GM12878 (cell line): ENCODE results near the gene COL4A1. TPM values are rescaled to one million over a fixed set of nuclear protein-coding genes. Genes with fewer than 3 reads are reported as not detected.

Experiments
- ATAC-seq: fragments of 200-7000 bp; cut with Tn5 transposase; 3 replicates; pipeline ENCODE4 v1.9.1; 2020; ENCODE audit warnings: mild to moderate bottlenecking, moderate library complexity
- BruUV-seq: library from RNA; stranded (reverse); fragments of 400-500 nt; replicated peaks from 2 replicates; lab custom pipeline; 2021; lab: Mats Ljungman, UMichigan
- CTCF ChIA-PET: fragments of 300-600 bp; sonication (Branson Sonifier 250); formaldehyde crosslinking; extraction: SDS; loops from one replicate; lab custom pipeline; 2021; ENCODE audit warnings: inconsistent platforms; lab: Yijun Ruan, JAX
- POLR2A ChIA-PET: fragments of 350-600 bp; formaldehyde crosslinking; extraction: SDS; loops from one replicate; lab custom pipeline; 2021; ENCODE audit warnings: inconsistent platforms; lab: Charles Lee
- RAD21 ChIA-PET: fragments of 300-600 bp; sonication (Branson Sonifier 250); formaldehyde crosslinking; loops from one replicate; lab custom pipeline; 2023; ENCODE audit warnings: antibody characterized with exemption; ENCODE audit not compliant: unreplicated experiment; lab: Charles Lee
- SMC1A ChIA-PET: fragments of 300-600 bp; sonication (Branson Sonifier 250); formaldehyde crosslinking; loops from one replicate; lab custom pipeline; 2023; ENCODE audit not compliant: unreplicated experiment, uncharacterized antibody; lab: Charles Lee
- DNase-seq: peaks from one replicate; pipeline ENCODE4 v3.0.0-alpha.2; 2011; ENCODE audit warnings: low read depth, low spot score
- FAIRE-seq: peaks from 3 replicates; lab custom pipeline; 2011; peaks lifted over from hg19 to GRCh38; lab: Jason Lieb, UNC
- H2AFZ ChIP-seq: 2 replicates; pipeline ENCODE4 v1.6.0; 2011; ENCODE audit warnings: low read depth, low read length, control low read depth; ENCODE audit not compliant: control insufficient read depth
- H3K27ac ChIP-seq: 2 replicates; pipeline ENCODE4 v1.5.1; 2011; ENCODE audit warnings: control low read depth; ENCODE audit not compliant: control insufficient read depth, insufficient read depth
- H3K27me3 ChIP-seq, 2 experiments: replicated peaks in 1 of 2; 2 replicates each; pipeline versions ENCODE4 v1.6.0 to v1.6.1; 2011; ENCODE audit warnings: low read length in 1 of 2; ENCODE audit not compliant: control insufficient read depth in 2 of 2, insufficient read depth in 2 of 2
- H3K36me3 ChIP-seq, 2 experiments: 2 replicates each; pipeline ENCODE4 v1.5.1; 2011; ENCODE audit warnings: low read length in 1 of 2; ENCODE audit not compliant: control insufficient read depth in 2 of 2, insufficient read depth in 2 of 2
- H3K4me1 ChIP-seq: 2 replicates; pipeline ENCODE4 v1.6.1; 2011; ENCODE audit warnings: mild to moderate bottlenecking, low read length, moderate library complexity, mixed read lengths; ENCODE audit not compliant: control insufficient read depth, insufficient read depth
- H3K4me2 ChIP-seq: 2 replicates; pipeline ENCODE4 v1.6.0; 2011; ENCODE audit warnings: control low read depth; ENCODE audit not compliant: control insufficient read depth, insufficient read depth
- H3K4me3 ChIP-seq: fragments of 200-600 bp; sonication (generic); 2 replicates; pipeline ENCODE4 v1.5.1; 2016
- H3K79me2 ChIP-seq: 2 replicates; pipeline ENCODE4 v1.6.0; 2011; ENCODE audit warnings: low read length; ENCODE audit not compliant: control insufficient read depth, insufficient read depth
- H3K9ac ChIP-seq: 2 replicates; pipeline ENCODE4 v1.8.0; 2011; ENCODE audit warnings: low read length, control low read depth, mixed read lengths; ENCODE audit not compliant: control insufficient read depth, insufficient read depth
- H3K9me3 ChIP-seq: replicated peaks from 3 replicates; pipeline ENCODE4 v1.5.1; 2011; ENCODE audit warnings: mild to moderate bottlenecking, low read length; ENCODE audit not compliant: control insufficient read depth, insufficient read depth
- H4K20me1 ChIP-seq: 2 replicates; pipeline ENCODE4 v1.6.0; 2011; ENCODE audit not compliant: control insufficient read depth, insufficient read depth
- E2F4 ChIP-seq: IDR thresholded peaks from 2 replicates; pipeline ENCODE4 v1.6.1; 2012; ENCODE audit warnings: low read depth, low read length, improper control_type of control experiment
- MEF2A ChIP-seq: IDR thresholded peaks from 2 replicates; pipeline ENCODE4 v1.6.1; 2011; ENCODE audit warnings: low read depth, mild to moderate bottlenecking, low read length, moderate library complexity; ENCODE audit not compliant: insufficient read depth
- MXI1 ChIP-seq: fragments of 150-350 bp; IDR thresholded peaks from 2 replicates; pipeline ENCODE4 v1.6.1; 2011; ENCODE audit warnings: low read depth, mild to moderate bottlenecking, inconsistent platforms, low read length, improper control_type of control experiment
- PAX5 ChIP-seq: IDR thresholded peaks from 2 replicates; pipeline ENCODE4 v1.6.1; 2011; ENCODE audit warnings: low read depth, low read length, borderline replicate concordance
- RFX5 ChIP-seq: IDR thresholded peaks from 2 replicates; pipeline ENCODE4 v1.6.1; 2011; ENCODE audit warnings: low read depth, low read length, improper control_type of control experiment
- STAT1 ChIP-seq: fragments of 450-650 bp; conservative IDR thresholded peaks from 2 replicates; pipeline ENCODE4 v1.6.1; 2014; ENCODE audit warnings: antibody characterized with exemption, mild to moderate bottlenecking
- STAT3 ChIP-seq: IDR thresholded peaks from 2 replicates; pipeline ENCODE4 v1.6.1; 2011; ENCODE audit warnings: low read depth, low read length, improper control_type of control experiment
- SUZ12 ChIP-seq: fragments of 200-600 bp; sonication (generic); IDR thresholded peaks from one replicate; pipeline ENCODE4 v1.6.1; 2018; ENCODE audit warnings: antibody characterized with exemption, mild to moderate bottlenecking; ENCODE audit not compliant: unreplicated experiment
- ZBTB4 ChIP-seq: fragments of 450-650 bp; formaldehyde crosslinking; IDR thresholded peaks from 2 replicates; pipeline ENCODE4 v1.4.0; 2022; ENCODE audit warnings: mild to moderate bottlenecking, moderate library complexity
- WGBS: methylation state at CpG from one replicate; pipeline ENCODE4 v1.1.6; 2016; ENCODE audit warnings: low lambda C conversion rate; ENCODE audit not compliant: insufficient replicate concordance, insufficient coverage; ENCODE audit errors: missing lambda C conversion rate; 5-methylcytosine and 5-hydroxymethylcytosine counted together
- in situ Hi-C: fragments of 300-500 bp; cut with MboI; formaldehyde crosslinking; loops from 9 replicates; pipeline ENCODE4 v1.14.3; 2018; ENCODE audit warnings: mixed read lengths
- intact Hi-C: fragments of 100-400 bp; cut with micrococcal nuclease; formaldehyde crosslinking; loops from one replicate; pipeline ENCODE4 v1.14.2; 2022; ENCODE audit not compliant: unreplicated experiment
- polyA plus RNA-seq, 11 experiments: library from polyadenylated mRNA; depleted of rRNA in 4 of 11; unstranded in 6 of 11; stranded (reverse) in 5 of 11; fragments of >200 nt; fragmentation: Nextera tagmentation in 4 of 11; fragmentation: Illumina TruSeq in 1 of 11; extraction: Ambion mirVana in 4 of 11; extraction: Trizol in 1 of 11; gene quantifications; 1 replicate in 1 of 11; 2 replicates in 10 of 11; pipeline versions ENCODE4 v1.2.1 to v1.2.3, GENCODE V29; 2011 to 2016; ENCODE audit warnings: inconsistent platforms in 2 of 11, missing spikeins in 2 of 11, low read depth in 1 of 11
- total RNA-seq, 4 experiments: library from RNA; depleted of rRNA in 3 of 4; stranded (reverse); fragments of >200 nt in 3 of 4; fragmentation: Illumina TruSeq in 1 of 4; extraction: Trizol in 1 of 4; gene quantifications; 2 replicates each; pipeline versions ENCODE4 v1.2.1 to v1.2.3, GENCODE V29; 2013 to 2021

Gene COL4A1
- total and polyA plus RNA-seq, 10 of the 15 experiments (the other 5 are each of a cell fraction or from before 2014, with no cell fraction given): 0.07 to 0.31 (median 0.13) TPM; not detected in 6

- ChIA-PET CTCF (interaction anchor here (0.8 to 2.2 kb wide), 5 partner anchors 11 to 211 kb away, joined by 3 to 13 read pairs (median 4); no protein-coding TSS in a partner anchor), SMC1A (interaction anchor here (0.7 to 2.2 kb wide), 5 partner anchors 10 to 211 kb away, joined by 3 to 10 read pairs (median 5); no protein-coding TSS in a partner anchor), RAD21 (interaction anchor here (0.8 to 1.1 kb wide), 2 partner anchors 11 to 28 kb away, joined by 3 to 5 read pairs; no protein-coding TSS in a partner anchor), POLR2A (no interaction called here)
- no peak for FAIRE-seq
- Histone ChIP-seq H3K4me2 (no peak overlapping the region), H3K9me3 (no peaks in the 10 kb centered on the region), H4K20me1 (no peaks in the 10 kb centered on the region), H3K4me1 (no peaks in the 10 kb centered on the region), H3K4me3 (no peak overlapping the region), H3K27me3 (peaks cover 0 to 5% of the 10 kb centered on the region in 2 experiments; a peak in 1 of 4 replicates), H3K9ac (no peak overlapping the region), H3K27ac (no peak overlapping the region), H2AFZ (no peak overlapping the region), H3K36me3 (no peaks in the 10 kb centered on the region), H3K79me2 (no peaks in the 10 kb centered on the region)
- 43% methylated on average over 20 of the region's 20 CpGs for WGBS
- in situ Hi-C loops: no loop called here
- BruUV-seq: no TSS peak
- ATAC-seq: no peak
- TF ChIP-seq MEF2A: no peak
- no peak for DNase-seq
- intact Hi-C loops: no loop called here
Observed at GRCh38 chr13:110233181-110233950, 73.6 kb downstream of the COL4A1 start.

- FAIRE-seq: no peak
- ATAC-seq: no peak
- Histone ChIP-seq H3K79me2 (no peaks in the 10 kb centered on the region), H4K20me1 (no peaks in the 10 kb centered on the region), H3K9me3 (no peaks in the 10 kb centered on the region), H3K4me2 (no peak overlapping the region), H3K27ac (no peak overlapping the region), H3K4me1 (no peaks in the 10 kb centered on the region), H3K4me3 (no peak overlapping the region), H3K27me3 (peaks cover 0 to 5% of the 10 kb centered on the region in 2 experiments; a peak in 1 of 4 replicates), H3K9ac (no peak overlapping the region), H3K36me3 (no peaks in the 10 kb centered on the region), H2AFZ (no peak overlapping the region)
- ChIA-PET POLR2A (no interaction called here), CTCF (interaction anchor here (1.0 to 2.2 kb wide), 3 partner anchors 11 to 211 kb away, joined by 3 to 13 read pairs (median 10); no protein-coding TSS in a partner anchor), SMC1A (interaction anchor here (1.1 to 2.2 kb wide), 5 partner anchors 9 to 211 kb away, joined by 3 to 10 read pairs (median 5); no protein-coding TSS in a partner anchor), RAD21 (interaction anchor here (0.8 kb wide), 1 partner anchor 10 kb away, joined by 5 read pairs; no protein-coding TSS in a partner anchor)
- TF ChIP-seq PAX5 (no peak), STAT3 (no peak), SUZ12 (no peak), ZBTB4 (CRISPR knock-in tag) (no peak), STAT1 (no peak), E2F4 (no peak), RFX5 (no peak), MXI1 (no peak)
- intact Hi-C loops (no loop called here), in situ Hi-C loops (no loop called here)
- DNase-seq: no peak
- no TSS peak for BruUV-seq
- 33% methylated on average over 11 of the region's 11 CpGs for WGBS
Observed at GRCh38 chr13:110232756-110233155, 74.2 kb downstream of the COL4A1 start.
